Body of pancreas (tissue), 4 donors: Measurements from ENCODE around the gene NOVA1. TPM values are rescaled to one million over a fixed set of nuclear protein-coding genes. Genes with fewer than 3 reads are reported as not detected.

Experiments used
- ATAC-seq: fragments of 150-250 bp; one replicate; pipeline ENCODE4 v1.9.1; 2016
- DNase-seq, 4 donors: peaks; one replicate each; pipeline ENCODE4 v3.0.0-alpha.2; 2019
- H3K27ac ChIP-seq, 4 donors: fragments of 200-600 bp; sonication (generic); 1 replicate in 3 of 4; 2 replicates in 1 of 4; pipeline versions ENCODE4 v1.5.1 to v1.6.1; 2016 to 2019; ENCODE audit warnings: mild to moderate bottlenecking in 1 of 4, mixed read lengths in 1 of 4, moderate library complexity in 1 of 4
- H3K27me3 ChIP-seq, 2 donors: fragments of 200-600 bp; sonication (generic); one replicate each; pipeline ENCODE4 v1.6.0; 2016; ENCODE audit warnings: mild to moderate bottlenecking in 1 of 2
- H3K36me3 ChIP-seq, 2 donors: fragments of 200-600 bp; sonication (generic); replicated peaks in 1 of 2; 2 replicates each; pipeline ENCODE4 v1.5.1; 2016; ENCODE audit warnings: low read depth in 2 of 2; ENCODE audit not compliant: insufficient read depth in 1 of 2
- H3K4me1 ChIP-seq: fragments of 200-600 bp; sonication (generic); one replicate; pipeline ENCODE4 v1.6.0; 2016
- H3K4me3 ChIP-seq, 2 donors: fragments of 200-600 bp; sonication (generic); 1 replicate in 1 of 2; 2 replicates in 1 of 2; pipeline ENCODE4 v1.5.1; 2016 to 2019
- H3K9me3 ChIP-seq, 3 donors: fragments of 200-600 bp; sonication (generic); 1 replicate in 2 of 3; 2 replicates in 1 of 3; pipeline ENCODE4 v1.5.1; 2016
- POLR2A ChIP-seq, 3 donors: fragments of 450-650 bp; IDR thresholded peaks; one replicate each; pipeline ENCODE4 v1.6.1; 2016; ENCODE audit warnings: antibody characterized with exemption in 3 of 3, mild to moderate bottlenecking in 2 of 3
- WGBS, 2 donors: methylation state at CpG; one replicate each; pipeline ENCODE4 v1.1.5; 2017; 5-methylcytosine and 5-hydroxymethylcytosine counted together
- intact Hi-C: fragments of 100-400 bp; cut with DNase I; formaldehyde crosslinking; loops from one replicate; pipeline ENCODE4 v1.15.1; 2023
- total RNA-seq, 2 donors: library from RNA; depleted of rRNA; stranded (reverse); fragments of >200 nt; gene quantifications; one replicate each; pipeline ENCODE4 v1.1.0, GENCODE V29; 2016
- TF ChIP-seq, protein P1 (sequence below), 7 experiments: fragments of 450-650 bp in 4 of 7; fragments of 200-600 bp in 3 of 7; sonication (generic) in 3 of 7; IDR thresholded peaks; one replicate each; pipeline ENCODE4 v1.5.1; 2016 to 2019; ENCODE audit warnings: antibody characterized with exemption in 7 of 7

Gene NOVA1
- total RNA-seq, 2 donors from 2014 or later = 0.78 to 6.9 TPM

DNA sequence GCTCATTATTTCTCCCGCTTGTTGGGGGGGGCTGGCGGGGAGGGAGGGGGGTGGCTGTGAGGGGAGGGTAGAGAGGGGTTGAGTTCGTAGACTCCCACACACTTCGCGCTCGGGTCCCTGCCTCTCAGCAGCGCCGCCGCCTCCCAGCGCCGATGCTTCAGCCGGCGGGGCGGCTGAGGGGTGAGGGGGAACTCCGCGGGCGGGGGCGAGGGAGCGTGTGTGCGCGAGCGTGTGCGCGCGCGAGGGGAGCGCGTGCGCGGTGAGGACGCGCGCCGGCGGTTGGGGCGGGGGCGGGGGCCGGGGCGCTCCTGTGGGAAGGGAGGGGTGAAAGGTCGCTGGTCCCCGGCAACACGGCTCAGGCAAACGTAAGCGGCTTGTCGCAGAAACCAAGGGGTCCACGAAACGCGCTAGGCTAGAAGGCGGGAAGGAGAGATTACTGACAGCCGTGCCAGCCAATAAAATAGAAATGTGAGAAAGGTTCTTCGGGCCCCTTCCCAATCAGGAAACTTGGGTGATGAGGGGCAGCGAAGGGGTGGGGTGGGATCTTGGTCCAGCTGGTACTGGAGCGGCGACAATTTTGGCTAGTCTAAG lies 343 bp upstream of the NOVA1 start:
- Histone ChIP-seq H3K27me3 (peaks cover 0 to 7% of the 10 kb centered on the region in 2 donors), H3K27ac (peak overlapping the region; percentile 18 to 73 (median 56)), H3K36me3 (no peaks in the 10 kb centered on the region), H3K4me3 (peak overlapping the region; percentile 37 to 63), H3K9me3 (no peaks in the 10 kb centered on the region), H3K4me1 (no peaks in the 10 kb centered on the region)
- ATAC-seq (peak; percentile 86), DNase-seq (peak; percentile 72 to 89 (median 82))
- TF ChIP-seq POLR2A (IDR thresholded peaks at IDR 0.05) = no peak
- TF ChIP-seq, protein P1, sequence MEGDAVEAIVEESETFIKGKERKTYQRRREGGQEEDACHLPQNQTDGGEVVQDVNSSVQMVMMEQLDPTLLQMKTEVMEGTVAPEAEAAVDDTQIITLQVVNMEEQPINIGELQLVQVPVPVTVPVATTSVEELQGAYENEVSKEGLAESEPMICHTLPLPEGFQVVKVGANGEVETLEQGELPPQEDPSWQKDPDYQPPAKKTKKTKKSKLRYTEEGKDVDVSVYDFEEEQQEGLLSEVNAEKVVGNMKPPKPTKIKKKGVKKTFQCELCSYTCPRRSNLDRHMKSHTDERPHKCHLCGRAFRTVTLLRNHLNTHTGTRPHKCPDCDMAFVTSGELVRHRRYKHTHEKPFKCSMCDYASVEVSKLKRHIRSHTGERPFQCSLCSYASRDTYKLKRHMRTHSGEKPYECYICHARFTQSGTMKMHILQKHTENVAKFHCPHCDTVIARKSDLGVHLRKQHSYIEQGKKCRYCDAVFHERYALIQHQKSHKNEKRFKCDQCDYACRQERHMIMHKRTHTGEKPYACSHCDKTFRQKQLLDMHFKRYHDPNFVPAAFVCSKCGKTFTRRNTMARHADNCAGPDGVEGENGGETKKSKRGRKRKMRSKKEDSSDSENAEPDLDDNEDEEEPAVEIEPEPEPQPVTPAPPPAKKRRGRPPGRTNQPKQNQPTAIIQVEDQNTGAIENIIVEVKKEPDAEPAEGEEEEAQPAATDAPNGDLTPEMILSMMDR (IDR thresholded peaks at IDR 0.05) = no peak
- 0 to 1% methylated on average over 21 to 33 of the region's 54 CpGs for WGBS, 2 donors
- intact Hi-C loops = no loop called here

DNA sequence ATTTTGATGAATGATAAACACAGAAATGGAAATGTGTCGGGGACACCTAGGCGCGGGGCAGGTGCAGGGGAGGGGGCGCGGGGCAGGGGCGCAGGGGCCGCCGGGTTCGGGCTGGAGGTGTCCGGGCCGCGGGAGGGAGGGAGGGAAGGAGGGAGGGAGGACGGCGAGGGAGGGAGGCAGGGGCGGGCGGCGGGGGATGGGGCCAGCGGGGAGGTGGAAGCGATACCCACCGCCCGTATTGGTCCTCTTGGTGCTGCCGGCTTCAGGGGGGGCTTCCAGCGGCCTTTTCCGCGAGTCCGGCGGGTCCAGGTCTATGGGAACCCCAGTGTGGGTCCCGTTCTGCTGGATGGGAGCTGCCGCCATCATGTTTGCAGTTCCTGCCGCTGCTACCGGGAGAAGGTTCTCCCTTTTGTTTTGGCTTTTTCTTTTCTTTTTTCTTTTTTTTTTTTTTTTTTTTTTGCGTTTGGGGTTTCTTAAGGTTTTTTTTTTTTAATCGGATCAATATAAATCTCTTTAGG lies 703 bp downstream of the NOVA1 start:
- H3K27me3 ChIP-seq = peaks cover 0 to 7% of the 10 kb centered on the region in 2 donors
- intact Hi-C loops = no loop called here
- no peaks in the 10 kb centered on the region for H3K9me3 ChIP-seq
- H3K4me1 ChIP-seq = no peaks in the 10 kb centered on the region
- peak overlapping the region in 2 of 4 donors; percentile 36 to 69 for H3K27ac ChIP-seq
- WGBS, 2 donors = 1 to 2% methylated on average over 22 to 27 of the region's 33 CpGs
- TF ChIP-seq, protein P1 (IDR thresholded peaks at IDR 0.05) = no peak
- TF ChIP-seq POLR2A (IDR thresholded peaks at IDR 0.05) = no peak
- DNase-seq (peak in 3 of 4 donors; percentile 11 to 24 (median 15)), ATAC-seq (no peak)
- H3K36me3 ChIP-seq = no peaks in the 10 kb centered on the region
- peak overlapping the region; percentile 13 to 63 for H3K4me3 ChIP-seq

DNA sequence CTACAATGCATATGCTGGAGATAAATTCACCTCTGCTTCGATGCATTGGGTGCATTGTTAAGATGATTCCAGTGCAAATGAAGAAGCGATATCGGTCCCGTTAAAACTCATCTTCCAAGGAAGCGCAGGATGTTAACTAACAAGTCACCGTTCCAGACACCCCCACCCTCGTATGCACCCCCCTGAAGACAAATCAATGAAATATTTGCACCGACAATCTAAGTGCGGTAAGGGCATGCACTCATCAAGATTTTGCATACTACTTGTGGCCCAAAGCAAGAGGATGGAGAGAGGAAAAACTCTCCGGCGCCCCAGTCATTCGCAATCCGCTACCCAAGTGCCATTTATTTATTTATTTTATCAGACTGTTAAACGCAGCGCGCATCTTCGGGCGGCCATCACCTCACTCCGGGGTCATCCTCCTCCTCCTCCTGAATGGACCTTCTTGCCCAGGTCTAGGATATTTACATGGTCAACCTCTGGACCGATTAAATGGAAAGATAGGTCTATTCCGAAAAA lies 1.2 kb downstream of the NOVA1 start:
- ATAC-seq = no peak
- Histone ChIP-seq H3K36me3 (no peaks in the 10 kb centered on the region), H3K27me3 (peaks cover 0 to 7% of the 10 kb centered on the region in 2 donors), H3K27ac (peak overlapping the region in 1 of 4 donors; percentile 36), H3K4me1 (no peaks in the 10 kb centered on the region), H3K9me3 (no peaks in the 10 kb centered on the region), H3K4me3 (peak overlapping the region; percentile 13 to 63)
- 4 to 7% methylated on average over 21 of the region's 21 CpGs for WGBS, 2 donors
- intact Hi-C loops = no loop called here
- TF ChIP-seq, protein P1 (IDR thresholded peaks at IDR 0.05) = no peak
- no peak for TF ChIP-seq POLR2A (IDR thresholded peaks at IDR 0.05)
- DNase-seq = peak in 1 of 4 donors; percentile 11

DNA sequence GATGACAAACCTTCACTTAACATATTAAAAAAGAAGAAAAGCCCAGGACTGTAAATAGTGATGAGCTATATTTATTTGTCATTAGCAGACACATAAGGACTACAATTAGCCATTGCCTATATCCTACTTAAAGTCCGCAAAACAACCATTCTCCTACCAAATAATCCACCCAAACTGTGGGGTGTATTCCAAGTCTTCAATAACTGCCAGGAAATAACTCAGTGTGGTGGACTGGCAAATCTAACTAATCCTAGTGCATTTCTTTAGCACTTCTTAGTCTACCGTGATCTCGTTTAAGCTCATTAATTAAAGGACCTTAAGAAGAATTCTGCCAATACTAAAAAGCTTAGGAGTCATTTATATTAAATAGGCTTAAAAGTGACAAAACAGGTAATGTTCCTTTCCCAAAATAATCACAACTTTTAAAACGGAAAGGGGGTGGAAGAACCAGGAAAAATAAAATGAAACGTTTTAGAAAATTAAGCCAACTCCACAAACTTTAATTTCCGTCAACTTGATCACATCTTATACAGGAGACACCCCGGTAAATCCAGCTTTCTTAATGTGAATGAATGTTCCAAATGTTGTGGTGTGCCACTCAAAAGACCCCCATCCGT lies 1.8 kb downstream of the NOVA1 start:
- WGBS, 2 donors = 34 to 37% methylated on average over 8 of the region's 8 CpGs
- no peak for DNase-seq
- H3K4me1 ChIP-seq = no peaks in the 10 kb centered on the region
- no peak overlapping the region for H3K27ac ChIP-seq
- TF ChIP-seq, protein P1 (IDR thresholded peaks at IDR 0.05) = no peak
- no peak for TF ChIP-seq POLR2A (IDR thresholded peaks at IDR 0.05)
- H3K36me3 ChIP-seq = no peaks in the 10 kb centered on the region
- no peaks in the 10 kb centered on the region for H3K9me3 ChIP-seq
- no peak overlapping the region for H3K4me3 ChIP-seq
- ATAC-seq = no peak
- intact Hi-C loops = no loop called here
- H3K27me3 ChIP-seq = peaks cover 0 to 7% of the 10 kb centered on the region in 2 donors
